ENCODE measurements around the gene DLGAP3. TPM values are rescaled to one million over a fixed set of nuclear protein-coding genes. Genes with fewer than 3 reads are reported as not detected.

The DLGAP3 gene
- total and polyA plus RNA-seq, 4 donors: 0.05 to 0.19 (median 0.08) TPM

DNA sequence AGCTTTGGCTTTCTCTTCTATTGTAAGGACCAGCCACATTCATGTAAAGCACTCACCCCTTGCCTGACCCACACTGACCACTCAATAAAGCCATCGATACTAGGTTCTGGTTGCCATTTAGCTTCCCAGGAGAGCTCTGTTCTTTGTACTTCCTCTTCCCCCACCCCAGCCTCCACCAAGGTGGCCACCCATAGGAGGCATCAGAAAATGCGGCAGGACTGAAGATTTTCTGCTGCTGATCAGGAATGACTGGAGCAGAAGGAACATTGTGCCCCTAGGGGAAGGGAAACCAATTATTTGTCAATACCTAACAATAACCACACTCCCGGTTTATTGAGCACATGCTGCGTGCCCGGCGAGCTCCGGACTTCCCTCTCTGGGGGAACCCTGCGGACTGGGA lies 64.7 kb downstream of the DLGAP3 start:
- 93% methylated on average over 8 of the region's 8 CpGs for WGBS
- H3K36me3 ChIP-seq (ENCODE audit: control insufficient read depth in 4 of 4, insufficient read depth in 3 of 4, low read depth in 1 of 4, low read length in 3 of 4): no peaks in the 10 kb centered on the region
- H3K9me3 ChIP-seq (ENCODE audit: control insufficient read depth in 4 of 4, low read length in 3 of 4): no peaks in the 10 kb centered on the region
- H3K4me3 ChIP-seq (ENCODE audit: low read depth in 1 of 3, low read length in 3 of 3): no peak overlapping the region
- TF ChIP-seq, protein P1, sequence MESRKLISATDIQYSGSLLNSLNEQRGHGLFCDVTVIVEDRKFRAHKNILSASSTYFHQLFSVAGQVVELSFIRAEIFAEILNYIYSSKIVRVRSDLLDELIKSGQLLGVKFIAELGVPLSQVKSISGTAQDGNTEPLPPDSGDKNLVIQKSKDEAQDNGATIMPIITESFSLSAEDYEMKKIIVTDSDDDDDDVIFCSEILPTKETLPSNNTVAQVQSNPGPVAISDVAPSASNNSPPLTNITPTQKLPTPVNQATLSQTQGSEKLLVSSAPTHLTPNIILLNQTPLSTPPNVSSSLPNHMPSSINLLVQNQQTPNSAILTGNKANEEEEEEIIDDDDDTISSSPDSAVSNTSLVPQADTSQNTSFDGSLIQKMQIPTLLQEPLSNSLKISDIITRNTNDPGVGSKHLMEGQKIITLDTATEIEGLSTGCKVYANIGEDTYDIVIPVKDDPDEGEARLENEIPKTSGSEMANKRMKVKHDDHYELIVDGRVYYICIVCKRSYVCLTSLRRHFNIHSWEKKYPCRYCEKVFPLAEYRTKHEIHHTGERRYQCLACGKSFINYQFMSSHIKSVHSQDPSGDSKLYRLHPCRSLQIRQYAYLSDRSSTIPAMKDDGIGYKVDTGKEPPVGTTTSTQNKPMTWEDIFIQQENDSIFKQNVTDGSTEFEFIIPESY (IDR thresholded peaks at IDR 0.05): no peak
- TF ChIP-seq GABPA (IDR thresholded peaks at IDR 0.05 in 1 of 2, conservative IDR thresholded peaks at IDR 0.05 in 1 of 2) (no peak), HNF4A (conservative IDR thresholded peaks at IDR 0.05) (no peak), FOXA2 (IDR thresholded peaks at IDR 0.05) (no peak), EGR1 (IDR thresholded peaks at IDR 0.05; ENCODE audit: low read depth in 2 of 2) (no peak), JUND (IDR thresholded peaks at IDR 0.05) (no peak), HNF4G (IDR thresholded peaks at IDR 0.05) (no peak), TAF1 (conservative IDR thresholded peaks at IDR 0.05) (no peak)
- TF ChIP-seq, protein P2, sequence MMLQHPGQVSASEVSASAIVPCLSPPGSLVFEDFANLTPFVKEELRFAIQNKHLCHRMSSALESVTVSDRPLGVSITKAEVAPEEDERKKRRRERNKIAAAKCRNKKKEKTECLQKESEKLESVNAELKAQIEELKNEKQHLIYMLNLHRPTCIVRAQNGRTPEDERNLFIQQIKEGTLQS (IDR thresholded peaks at IDR 0.05): no peak
- TF ChIP-seq, protein P3, sequence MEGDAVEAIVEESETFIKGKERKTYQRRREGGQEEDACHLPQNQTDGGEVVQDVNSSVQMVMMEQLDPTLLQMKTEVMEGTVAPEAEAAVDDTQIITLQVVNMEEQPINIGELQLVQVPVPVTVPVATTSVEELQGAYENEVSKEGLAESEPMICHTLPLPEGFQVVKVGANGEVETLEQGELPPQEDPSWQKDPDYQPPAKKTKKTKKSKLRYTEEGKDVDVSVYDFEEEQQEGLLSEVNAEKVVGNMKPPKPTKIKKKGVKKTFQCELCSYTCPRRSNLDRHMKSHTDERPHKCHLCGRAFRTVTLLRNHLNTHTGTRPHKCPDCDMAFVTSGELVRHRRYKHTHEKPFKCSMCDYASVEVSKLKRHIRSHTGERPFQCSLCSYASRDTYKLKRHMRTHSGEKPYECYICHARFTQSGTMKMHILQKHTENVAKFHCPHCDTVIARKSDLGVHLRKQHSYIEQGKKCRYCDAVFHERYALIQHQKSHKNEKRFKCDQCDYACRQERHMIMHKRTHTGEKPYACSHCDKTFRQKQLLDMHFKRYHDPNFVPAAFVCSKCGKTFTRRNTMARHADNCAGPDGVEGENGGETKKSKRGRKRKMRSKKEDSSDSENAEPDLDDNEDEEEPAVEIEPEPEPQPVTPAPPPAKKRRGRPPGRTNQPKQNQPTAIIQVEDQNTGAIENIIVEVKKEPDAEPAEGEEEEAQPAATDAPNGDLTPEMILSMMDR (IDR thresholded peaks at IDR 0.05; ENCODE audit: low read depth, low read length, missing input control): no peak
- TF ChIP-seq, protein P4, sequence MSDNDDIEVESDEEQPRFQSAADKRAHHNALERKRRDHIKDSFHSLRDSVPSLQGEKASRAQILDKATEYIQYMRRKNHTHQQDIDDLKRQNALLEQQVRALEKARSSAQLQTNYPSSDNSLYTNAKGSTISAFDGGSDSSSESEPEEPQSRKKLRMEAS (IDR thresholded peaks at IDR 0.05): no peak
- H3K27ac ChIP-seq (ENCODE audit: low read depth in 1 of 2, low read length in 2 of 2): no peak overlapping the region
- H3K27me3 ChIP-seq (ENCODE audit: control insufficient read depth in 4 of 4, insufficient read depth in 4 of 4, low read length in 3 of 4): no peaks in the 10 kb centered on the region
- H3K4me1 ChIP-seq (ENCODE audit: control insufficient read depth in 4 of 4, insufficient read depth in 4 of 4, low read length in 3 of 4): peaks cover 0 to 12% (median 10%) of the 10 kb centered on the region in 4 donors
- no peak for DNase-seq (ENCODE audit: low spot score)
- no peak overlapping the region for H3K9ac ChIP-seq (ENCODE audit: low read depth in 1 of 2, low read length in 2 of 2)

DNA sequence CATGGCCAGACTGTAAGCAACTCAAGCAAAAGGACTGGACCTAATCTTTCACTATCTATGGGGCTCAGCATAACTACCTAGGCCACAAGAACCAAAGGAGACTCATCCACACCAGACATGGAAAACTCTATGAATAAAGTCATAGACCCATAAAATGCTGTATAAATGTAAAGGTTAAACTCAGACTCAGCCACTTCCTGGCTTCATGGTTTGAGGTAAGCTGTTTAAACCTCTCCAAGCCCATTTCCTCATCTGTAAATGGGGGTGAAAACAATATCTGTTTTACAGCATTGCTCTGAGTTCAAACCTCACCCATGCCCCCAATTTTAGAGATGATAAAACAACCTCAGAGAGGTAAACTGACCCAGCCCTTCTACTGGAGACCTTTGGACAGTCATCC lies 65.9 kb downstream of the DLGAP3 start:
- H3K4me1 ChIP-seq (ENCODE audit: control insufficient read depth in 4 of 4, insufficient read depth in 4 of 4, low read length in 3 of 4): peaks cover 4 to 19% (median 13%) of the 10 kb centered on the region in 4 donors
- TF ChIP-seq JUND (IDR thresholded peaks at IDR 0.05) (no peak), HNF4A (conservative IDR thresholded peaks at IDR 0.05) (no peak), FOXA1 (IDR thresholded peaks at IDR 0.05) (no peak), EGR1 (IDR thresholded peaks at IDR 0.05; ENCODE audit: low read depth in 2 of 2) (no peak), TAF1 (conservative IDR thresholded peaks at IDR 0.05) (no peak)
- TF ChIP-seq, protein P3 (IDR thresholded peaks at IDR 0.05; ENCODE audit: low read depth, low read length, missing input control): no peak
- TF ChIP-seq, protein P4 (IDR thresholded peaks at IDR 0.05): no peak
- TF ChIP-seq, protein P5, sequence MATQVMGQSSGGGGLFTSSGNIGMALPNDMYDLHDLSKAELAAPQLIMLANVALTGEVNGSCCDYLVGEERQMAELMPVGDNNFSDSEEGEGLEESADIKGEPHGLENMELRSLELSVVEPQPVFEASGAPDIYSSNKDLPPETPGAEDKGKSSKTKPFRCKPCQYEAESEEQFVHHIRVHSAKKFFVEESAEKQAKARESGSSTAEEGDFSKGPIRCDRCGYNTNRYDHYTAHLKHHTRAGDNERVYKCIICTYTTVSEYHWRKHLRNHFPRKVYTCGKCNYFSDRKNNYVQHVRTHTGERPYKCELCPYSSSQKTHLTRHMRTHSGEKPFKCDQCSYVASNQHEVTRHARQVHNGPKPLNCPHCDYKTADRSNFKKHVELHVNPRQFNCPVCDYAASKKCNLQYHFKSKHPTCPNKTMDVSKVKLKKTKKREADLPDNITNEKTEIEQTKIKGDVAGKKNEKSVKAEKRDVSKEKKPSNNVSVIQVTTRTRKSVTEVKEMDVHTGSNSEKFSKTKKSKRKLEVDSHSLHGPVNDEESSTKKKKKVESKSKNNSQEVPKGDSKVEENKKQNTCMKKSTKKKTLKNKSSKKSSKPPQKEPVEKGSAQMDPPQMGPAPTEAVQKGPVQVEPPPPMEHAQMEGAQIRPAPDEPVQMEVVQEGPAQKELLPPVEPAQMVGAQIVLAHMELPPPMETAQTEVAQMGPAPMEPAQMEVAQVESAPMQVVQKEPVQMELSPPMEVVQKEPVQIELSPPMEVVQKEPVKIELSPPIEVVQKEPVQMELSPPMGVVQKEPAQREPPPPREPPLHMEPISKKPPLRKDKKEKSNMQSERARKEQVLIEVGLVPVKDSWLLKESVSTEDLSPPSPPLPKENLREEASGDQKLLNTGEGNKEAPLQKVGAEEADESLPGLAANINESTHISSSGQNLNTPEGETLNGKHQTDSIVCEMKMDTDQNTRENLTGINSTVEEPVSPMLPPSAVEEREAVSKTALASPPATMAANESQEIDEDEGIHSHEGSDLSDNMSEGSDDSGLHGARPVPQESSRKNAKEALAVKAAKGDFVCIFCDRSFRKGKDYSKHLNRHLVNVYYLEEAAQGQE (IDR thresholded peaks at IDR 0.05): no peak
- TF ChIP-seq, protein P1 (IDR thresholded peaks at IDR 0.05): no peak
- no peaks in the 10 kb centered on the region for H3K27me3 ChIP-seq (ENCODE audit: control insufficient read depth in 4 of 4, insufficient read depth in 4 of 4, low read length in 3 of 4)
- H3K9ac ChIP-seq (ENCODE audit: low read depth in 1 of 2, low read length in 2 of 2): no peak overlapping the region
- no peak overlapping the region for H3K4me3 ChIP-seq (ENCODE audit: low read depth in 1 of 3, low read length in 3 of 3)
- H3K9me3 ChIP-seq (ENCODE audit: control insufficient read depth in 4 of 4, low read length in 3 of 4): no peaks in the 10 kb centered on the region
- DNase-seq (ENCODE audit: low spot score): no peak
- no peak overlapping the region for H3K27ac ChIP-seq (ENCODE audit: low read depth in 1 of 2, low read length in 2 of 2)
- H3K36me3 ChIP-seq (ENCODE audit: control insufficient read depth in 4 of 4, insufficient read depth in 3 of 4, low read depth in 1 of 4, low read length in 3 of 4): no peaks in the 10 kb centered on the region

All from liver (tissue), 9 donors.